H9 (cell line): Measurements from ENCODE around the gene AZGP1. TPM values are rescaled to one million over a fixed set of nuclear protein-coding genes. Genes with fewer than 3 reads are reported as not detected.

Experiments
- DNase-seq: peaks from one replicate; pipeline ENCODE4 v3.0.0-alpha.2; 2017
- H2AFZ ChIP-seq: one replicate; pipeline ENCODE4 v1.6.1; 2013; ENCODE audit warnings: mild to moderate bottlenecking, low read length, control low read depth, moderate library complexity
- H2AK5ac ChIP-seq: 2 replicates; pipeline ENCODE4 v1.6.1; 2013; ENCODE audit warnings: low read length, control low read depth, mixed read lengths; ENCODE audit not compliant: insufficient read length
- H2BK120ac ChIP-seq: one replicate; pipeline ENCODE4 v1.6.1; 2013; ENCODE audit warnings: low read depth, mild to moderate bottlenecking, low read length, control low read depth, inconsistent platforms; ENCODE audit not compliant: poor library complexity, severe bottlenecking
- H2BK12ac ChIP-seq: 2 replicates; pipeline ENCODE4 v1.6.1; 2013; ENCODE audit warnings: low read length, control low read depth, mixed read lengths, low read depth; ENCODE audit not compliant: insufficient read length
- H2BK15ac ChIP-seq: 2 replicates; pipeline ENCODE4 v1.6.1; 2013; ENCODE audit warnings: low read depth, low read length, control low read depth
- H2BK20ac ChIP-seq: one replicate; pipeline ENCODE4 v1.6.1; 2013; ENCODE audit warnings: low read depth, mild to moderate bottlenecking, low read length, control low read depth, inconsistent platforms; ENCODE audit not compliant: poor library complexity, severe bottlenecking
- H2BK5ac ChIP-seq: 2 replicates; pipeline ENCODE4 v1.6.1; 2013; ENCODE audit warnings: low read length, control low read depth, mixed read lengths; ENCODE audit not compliant: insufficient read length
- H3K14ac ChIP-seq: 2 replicates; pipeline ENCODE4 v1.6.1; 2013; ENCODE audit warnings: low read length, control low read depth; ENCODE audit not compliant: insufficient read depth
- H3K18ac ChIP-seq: 2 replicates; pipeline ENCODE4 v1.6.1; 2013; ENCODE audit warnings: low read depth, mild to moderate bottlenecking, mixed read lengths, low read length, control low read depth; ENCODE audit not compliant: insufficient read length
- H3K23ac ChIP-seq: 2 replicates; pipeline ENCODE4 v1.6.1; 2013; ENCODE audit warnings: low read length, control low read depth, mixed read lengths, low read depth; ENCODE audit not compliant: insufficient read length
- H3K23me2 ChIP-seq: 2 replicates; pipeline ENCODE4 v1.6.1; 2013; ENCODE audit warnings: low read depth, mild to moderate bottlenecking, mixed read lengths, low read length, control low read depth; ENCODE audit not compliant: insufficient read length, poor library complexity, severe bottlenecking
- H3K27ac ChIP-seq: 2 replicates; pipeline ENCODE4 v1.5.1; 2013; ENCODE audit warnings: low read length, control low read depth, mixed read lengths, low read depth; ENCODE audit not compliant: insufficient read length
- H3K27me3 ChIP-seq: 2 replicates; pipeline ENCODE4 v1.6.1; 2013; ENCODE audit warnings: low read length, control low read depth, inconsistent platforms; ENCODE audit not compliant: insufficient read depth
- H3K4ac ChIP-seq: 2 replicates; pipeline ENCODE4 v1.6.1; 2013; ENCODE audit warnings: low read depth, mild to moderate bottlenecking, control low read depth, inconsistent platforms, low read length, moderate library complexity
- H3K4me1 ChIP-seq: 2 replicates; pipeline ENCODE4 v1.6.1; 2013; ENCODE audit warnings: low read length, control low read depth, inconsistent platforms; ENCODE audit not compliant: insufficient read depth
- H3K4me2 ChIP-seq: 2 replicates; pipeline ENCODE4 v1.6.1; 2013; ENCODE audit warnings: low read length, control low read depth, mixed read lengths; ENCODE audit not compliant: insufficient read length, insufficient read depth
- H3K56ac ChIP-seq: 2 replicates; pipeline ENCODE4 v1.6.1; 2013; ENCODE audit warnings: low read depth, mild to moderate bottlenecking, mixed read lengths, low read length, control low read depth; ENCODE audit not compliant: insufficient read length
- H3K79me1 ChIP-seq: 2 replicates; pipeline ENCODE4 v1.6.1; 2013; ENCODE audit warnings: low read depth, mild to moderate bottlenecking, moderate library complexity, low read length, control low read depth, inconsistent platforms; ENCODE audit not compliant: insufficient read depth, poor library complexity, severe bottlenecking
- H3K79me2 ChIP-seq: 2 replicates; pipeline ENCODE4 v1.6.1; 2013; ENCODE audit warnings: low read length, control low read depth, inconsistent platforms; ENCODE audit not compliant: insufficient read depth
- H3K9ac ChIP-seq: 2 replicates; pipeline ENCODE4 v1.6.1; 2013; ENCODE audit warnings: low read length, control low read depth, mixed read lengths; ENCODE audit not compliant: insufficient read length; ENCODE audit errors: extremely low read depth
- H3K9me3 ChIP-seq: one replicate; pipeline ENCODE4 v1.6.1; 2013; ENCODE audit warnings: low read depth, low read length, inconsistent platforms; ENCODE audit not compliant: control insufficient read depth
- H3T11ph ChIP-seq: one replicate; pipeline ENCODE4 v1.6.1; 2013; ENCODE audit warnings: mild to moderate bottlenecking, low read length, control low read depth, inconsistent platforms
- H4K20me1 ChIP-seq: one replicate; pipeline ENCODE4 v1.6.1; 2013; ENCODE audit not compliant: control insufficient read depth, insufficient read length, insufficient read depth
- H4K5ac ChIP-seq: 2 replicates; pipeline ENCODE4 v1.6.1; 2013; ENCODE audit warnings: low read depth, mild to moderate bottlenecking, mixed read lengths, low read length, control low read depth; ENCODE audit not compliant: insufficient read length
- H4K8ac ChIP-seq: replicated peaks from 2 replicates; pipeline ENCODE4 v1.6.1; 2013; ENCODE audit warnings: low read length, control low read depth, mixed read lengths, low read depth; ENCODE audit not compliant: insufficient read length
- H4K91ac ChIP-seq: 2 replicates; pipeline ENCODE4 v1.6.1; 2013; ENCODE audit warnings: low read depth, mild to moderate bottlenecking, moderate library complexity, mixed read lengths, low read length, control low read depth; ENCODE audit not compliant: insufficient read length
- H3K27ac Mint-ChIP-seq, 3 experiments: 2 replicates in 2 of 3; 3 replicates in 1 of 3; pipeline ENCODE4 v1.8.0; 2020 to 2021; ENCODE audit warnings: mixed read lengths in 3 of 3, mild to moderate bottlenecking in 1 of 3, moderate library complexity in 1 of 3
- H3K27me3 Mint-ChIP-seq: 2 replicates; pipeline ENCODE4 v1.8.0; 2021; ENCODE audit warnings: low read depth, mild to moderate bottlenecking, moderate library complexity, mixed read lengths
- H3K36me3 Mint-ChIP-seq, 3 experiments: 2 replicates in 2 of 3; 3 replicates in 1 of 3; pipeline ENCODE4 v1.8.0; 2020 to 2021; ENCODE audit warnings: low read depth in 3 of 3, mixed read lengths in 3 of 3; ENCODE audit not compliant: insufficient read depth in 1 of 3
- H3K4me1 Mint-ChIP-seq, 2 experiments: 2 replicates each; pipeline ENCODE4 v1.8.0; 2020; ENCODE audit warnings: mixed read lengths in 2 of 2
- H3K4me3 Mint-ChIP-seq, 2 experiments: 2 replicates in 1 of 2; 3 replicates in 1 of 2; pipeline ENCODE4 v1.8.0; 2020 to 2021; ENCODE audit warnings: mild to moderate bottlenecking in 2 of 2, mixed read lengths in 2 of 2, moderate library complexity in 1 of 2
- H3K9me3 Mint-ChIP-seq, 2 experiments: 2 replicates in 1 of 2; 3 replicates in 1 of 2; pipeline ENCODE4 v1.8.0; 2020; ENCODE audit warnings: mild to moderate bottlenecking in 2 of 2, mixed read lengths in 2 of 2, moderate library complexity in 1 of 2
- WGBS: extraction: QIAGEN DNeasy Blood & Tissue Kit; methylation state at CpG from one replicate; pipeline ENCODE4 v1.1.7; 2013; ENCODE audit warnings: missing lambda C conversion rate, low lambda C conversion rate, mixed read lengths; ENCODE audit not compliant: insufficient read length; ENCODE audit errors: extremely low coverage; 5-methylcytosine and 5-hydroxymethylcytosine counted together
- total RNA-seq: library from RNA; stranded (reverse); gene quantifications from 2 replicates; pipeline ENCODE4 v1.2.1, GENCODE V29; 2021
- TF ChIP-seq, protein P1 (sequence below): fragments of 200-600 bp; sonication (generic); conservative IDR thresholded peaks from 3 replicates; pipeline ENCODE4 v1.8.0; 2021; ENCODE audit warnings: antibody characterized with exemption, mild to moderate bottlenecking

Gene AZGP1
- total RNA-seq, 1 experiment from 2014 or later, result not detected

DNA sequence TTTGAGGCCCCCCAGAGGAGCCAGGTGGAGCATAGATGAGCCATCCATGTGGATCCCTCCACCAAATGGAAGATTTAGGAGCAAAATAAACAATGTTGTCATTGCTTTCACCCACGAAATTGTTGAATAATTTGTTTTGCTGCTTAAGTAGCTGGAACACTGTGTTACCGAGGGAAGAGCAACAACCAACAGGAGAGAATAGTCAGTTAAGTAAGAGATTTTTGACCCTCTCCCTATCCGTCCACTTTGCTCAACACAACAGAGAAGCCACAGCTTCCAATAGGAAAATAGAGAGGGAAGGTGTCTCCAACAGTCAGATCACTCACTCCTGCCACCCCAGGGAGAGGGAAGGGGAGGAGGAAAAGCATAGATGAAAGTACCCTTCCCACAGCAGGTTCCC lies 35.7 kb upstream of the AZGP1 start:
- Histone ChIP-seq H2AK5ac (no peak overlapping the region), H3K56ac (no peak overlapping the region), H2BK12ac (no peak overlapping the region), H4K20me1 (no peaks in the 10 kb centered on the region), H3K27me3 (no peaks in the 10 kb centered on the region), H2BK20ac (no peak overlapping the region), H3K9me3 (no peaks in the 10 kb centered on the region), H3K79me2 (peaks cover 7% of the 10 kb centered on the region), H2BK5ac (no peak overlapping the region), H4K91ac (no peak overlapping the region), H3K14ac (no peak overlapping the region), H3K4ac (no peak overlapping the region), H4K5ac (no peak overlapping the region), H3K79me1 (peaks cover 3% of the 10 kb centered on the region), H3K27ac (no peak overlapping the region), H2BK15ac (no peak overlapping the region), H2BK120ac (no peak overlapping the region), H3K4me2 (no peak overlapping the region), H3K23ac (no peak overlapping the region), H3K23me2 (peaks cover 5% of the 10 kb centered on the region), H3K9ac (no peak overlapping the region), H3K18ac (no peak overlapping the region), H4K8ac (no peak overlapping the region), H3T11ph (no peak overlapping the region), H2AFZ (no peak overlapping the region), H3K4me1 (no peaks in the 10 kb centered on the region)
- H3K4me1 Mint-ChIP-seq, result peaks cover 7 to 14% of the 10 kb centered on the region in 2 experiments
- 0 out of 7 replicates have a peak, but pooled peaks cover 0 to 5% (median 0%) of the 10 kb centered on the region in 3 experiments for H3K36me3 Mint-ChIP-seq
- no peak for DNase-seq
- no peak overlapping the region; a peak in 1 of 7 replicates for H3K27ac Mint-ChIP-seq
- WGBS, result no CpG with 5 or more reads among the region's 3 CpGs
- no peak overlapping the region for H3K4me3 Mint-ChIP-seq
- TF ChIP-seq, protein P1, sequence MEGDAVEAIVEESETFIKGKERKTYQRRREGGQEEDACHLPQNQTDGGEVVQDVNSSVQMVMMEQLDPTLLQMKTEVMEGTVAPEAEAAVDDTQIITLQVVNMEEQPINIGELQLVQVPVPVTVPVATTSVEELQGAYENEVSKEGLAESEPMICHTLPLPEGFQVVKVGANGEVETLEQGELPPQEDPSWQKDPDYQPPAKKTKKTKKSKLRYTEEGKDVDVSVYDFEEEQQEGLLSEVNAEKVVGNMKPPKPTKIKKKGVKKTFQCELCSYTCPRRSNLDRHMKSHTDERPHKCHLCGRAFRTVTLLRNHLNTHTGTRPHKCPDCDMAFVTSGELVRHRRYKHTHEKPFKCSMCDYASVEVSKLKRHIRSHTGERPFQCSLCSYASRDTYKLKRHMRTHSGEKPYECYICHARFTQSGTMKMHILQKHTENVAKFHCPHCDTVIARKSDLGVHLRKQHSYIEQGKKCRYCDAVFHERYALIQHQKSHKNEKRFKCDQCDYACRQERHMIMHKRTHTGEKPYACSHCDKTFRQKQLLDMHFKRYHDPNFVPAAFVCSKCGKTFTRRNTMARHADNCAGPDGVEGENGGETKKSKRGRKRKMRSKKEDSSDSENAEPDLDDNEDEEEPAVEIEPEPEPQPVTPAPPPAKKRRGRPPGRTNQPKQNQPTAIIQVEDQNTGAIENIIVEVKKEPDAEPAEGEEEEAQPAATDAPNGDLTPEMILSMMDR, result no peak
- no peaks in the 10 kb centered on the region for H3K9me3 Mint-ChIP-seq
- peaks cover 10% of the 10 kb centered on the region for H3K27me3 Mint-ChIP-seq
